PC-3 (cell line): ENCODE data around the gene TNC.

ENCODE experiments used
- CTCF ChIP-seq: fragments of 300-600 bp; sonication (generic); conservative IDR thresholded peaks from 2 replicates; pipeline ENCODE4 v1.5.1; 2017; ENCODE audit warnings: antibody characterized with exemption, low read depth, mild to moderate bottlenecking, low read length
- EZH2phosphoT487 ChIP-seq: fragments of 300-600 bp; sonication (generic); IDR thresholded peaks from 2 replicates; pipeline ENCODE4 v1.6.1; 2018; ENCODE audit warnings: mild to moderate bottlenecking, antibody characterized with exemption, low read length, borderline replicate concordance

- no peak for TF ChIP-seq CTCF
- TF ChIP-seq EZH2phosphoT487, result no peak
These were observed at the start of gene TNC for GRCh38 chr9:115117999-115118878.
